Measurements from ENCODE around the gene ACTL8.

- no peak for TF ChIP-seq CTCF (IDR thresholded peaks at IDR 0.05; ENCODE audit: poor library complexity)
- TF ChIP-seq EZH2phosphoT487 (IDR thresholded peaks at IDR 0.05; ENCODE audit: low read depth, severe bottlenecking, unreplicated experiment), result no peak
- TF ChIP-seq EZH2 (IDR thresholded peaks at IDR 0.05; ENCODE audit: borderline replicate concordance), result no peak
Observed at GRCh38 chr1:17731460-17731859, 23.7 kb upstream of the ACTL8 start.
